Peyer's patch (tissue), 4 donors: ENCODE measurements around the gene LMNTD1.

ENCODE experiments used
- POLR2A ChIP-seq, 2 donors: fragments of 450-650 bp; IDR thresholded peaks; one replicate each; pipeline ENCODE4 v1.5.1; 2017; ENCODE audit warnings: antibody characterized with exemption in 2 of 2, mild to moderate bottlenecking in 2 of 2, moderate library complexity in 2 of 2
- TF ChIP-seq, protein P1 (sequence below), 6 experiments: fragments of 450-650 bp in 4 of 6; fragments of 200-600 bp in 2 of 6; sonication (generic) in 1 of 6; IDR thresholded peaks; one replicate each; pipeline ENCODE4 v1.5.1; 2017 to 2019; ENCODE audit warnings: antibody characterized with exemption in 6 of 6, mild to moderate bottlenecking in 3 of 6, moderate library complexity in 1 of 6

DNA sequence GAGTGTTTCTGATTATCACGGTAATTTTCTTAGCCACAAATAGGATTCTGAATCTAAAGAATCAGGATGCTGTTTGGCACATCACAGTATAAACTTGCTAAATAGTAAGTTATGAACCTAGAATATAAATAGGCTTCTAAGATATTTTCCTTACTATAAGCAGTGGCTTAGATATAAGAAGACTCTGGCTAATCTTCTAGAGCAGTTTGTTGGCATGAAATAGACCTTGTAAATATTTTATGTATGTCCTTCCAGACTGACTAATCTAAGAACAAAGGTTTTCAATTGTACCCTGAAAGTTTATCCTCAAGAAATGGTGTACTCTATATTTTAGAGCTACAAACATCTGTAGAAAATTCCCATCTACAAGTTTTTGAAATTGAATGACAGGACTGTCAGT, 48.3 kb downstream of the LMNTD1 start:
- TF ChIP-seq, protein P1, sequence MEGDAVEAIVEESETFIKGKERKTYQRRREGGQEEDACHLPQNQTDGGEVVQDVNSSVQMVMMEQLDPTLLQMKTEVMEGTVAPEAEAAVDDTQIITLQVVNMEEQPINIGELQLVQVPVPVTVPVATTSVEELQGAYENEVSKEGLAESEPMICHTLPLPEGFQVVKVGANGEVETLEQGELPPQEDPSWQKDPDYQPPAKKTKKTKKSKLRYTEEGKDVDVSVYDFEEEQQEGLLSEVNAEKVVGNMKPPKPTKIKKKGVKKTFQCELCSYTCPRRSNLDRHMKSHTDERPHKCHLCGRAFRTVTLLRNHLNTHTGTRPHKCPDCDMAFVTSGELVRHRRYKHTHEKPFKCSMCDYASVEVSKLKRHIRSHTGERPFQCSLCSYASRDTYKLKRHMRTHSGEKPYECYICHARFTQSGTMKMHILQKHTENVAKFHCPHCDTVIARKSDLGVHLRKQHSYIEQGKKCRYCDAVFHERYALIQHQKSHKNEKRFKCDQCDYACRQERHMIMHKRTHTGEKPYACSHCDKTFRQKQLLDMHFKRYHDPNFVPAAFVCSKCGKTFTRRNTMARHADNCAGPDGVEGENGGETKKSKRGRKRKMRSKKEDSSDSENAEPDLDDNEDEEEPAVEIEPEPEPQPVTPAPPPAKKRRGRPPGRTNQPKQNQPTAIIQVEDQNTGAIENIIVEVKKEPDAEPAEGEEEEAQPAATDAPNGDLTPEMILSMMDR (IDR thresholded peaks at IDR 0.05) = no peak
- no peak for TF ChIP-seq POLR2A (IDR thresholded peaks at IDR 0.05)
